ENCODE results near the gene CMC1.

Gene CMC1

GRCh38 chr3:28218071-28218916, 23.1 kb upstream of the CMC1 start:
- Histone ChIP-seq H3K9me3 (ENCODE audit: insufficient read depth, low read depth, low read length) (peaks cover 11% of the 10 kb centered on the region; the same call in 1 of the 2 replicates), H3K36me3 (ENCODE audit: insufficient read depth, low read length) (no peaks in the 10 kb centered on the region), H3K27ac (ENCODE audit: low read depth, low read length) (no peak overlapping the region), H3K4me3 (ENCODE audit: low read length) (no peak overlapping the region), H3K4me1 (ENCODE audit: insufficient read depth, low read length) (no peaks in the 10 kb centered on the region), H3K27me3 (ENCODE audit: insufficient read depth, low read length) (no peaks in the 10 kb centered on the region), H3K9ac (ENCODE audit: low read depth, low read length) (no peak overlapping the region)
- WGBS: 100% methylated on average over 1 of the region's 3 CpGs

- H3K36me3 ChIP-seq (ENCODE audit: insufficient read depth, low read length): no peaks in the 10 kb centered on the region
- H3K4me1 ChIP-seq (ENCODE audit: insufficient read depth, low read length): no peaks in the 10 kb centered on the region
- no peaks in the 10 kb centered on the region for H3K27me3 ChIP-seq (ENCODE audit: insufficient read depth, low read length)
- peaks cover 11% of the 10 kb centered on the region; the same call in 1 of the 2 replicates for H3K9me3 ChIP-seq (ENCODE audit: insufficient read depth, low read depth, low read length)
- no peak overlapping the region for H3K9ac ChIP-seq (ENCODE audit: low read depth, low read length)
- H3K4me3 ChIP-seq (ENCODE audit: low read length): no peak overlapping the region
- H3K27ac ChIP-seq (ENCODE audit: low read depth, low read length): no peak overlapping the region
These were observed 22.6 kb upstream of the CMC1 start for GRCh38 chr3:28218917-28219198.

- H3K9me3 ChIP-seq (ENCODE audit: insufficient read depth, low read depth, low read length): no peaks in the 10 kb centered on the region
- H3K4me3 ChIP-seq (ENCODE audit: low read length): no peak overlapping the region
- no peak overlapping the region for H3K27ac ChIP-seq (ENCODE audit: low read depth, low read length)
- 100% methylated on average over 4 of the region's 4 CpGs for WGBS
- no peaks in the 10 kb centered on the region for H3K4me1 ChIP-seq (ENCODE audit: insufficient read depth, low read length)
- H3K36me3 ChIP-seq (ENCODE audit: insufficient read depth, low read length): no peaks in the 10 kb centered on the region
- H3K9ac ChIP-seq (ENCODE audit: low read depth, low read length): no peak overlapping the region
- H3K27me3 ChIP-seq (ENCODE audit: insufficient read depth, low read length): no peaks in the 10 kb centered on the region
These were observed 17.0 kb upstream of the CMC1 start for GRCh38 chr3:28224430-28224829.

- Histone ChIP-seq H3K9ac (ENCODE audit: low read depth, low read length) (no peak overlapping the region), H3K27me3 (ENCODE audit: insufficient read depth, low read length) (no peaks in the 10 kb centered on the region), H3K9me3 (ENCODE audit: insufficient read depth, low read depth, low read length) (no peaks in the 10 kb centered on the region), H3K4me1 (ENCODE audit: insufficient read depth, low read length) (no peaks in the 10 kb centered on the region), H3K4me3 (ENCODE audit: low read length) (no peak overlapping the region), H3K27ac (ENCODE audit: low read depth, low read length) (no peak overlapping the region), H3K36me3 (ENCODE audit: insufficient read depth, low read length) (no peaks in the 10 kb centered on the region)
- WGBS: 94% methylated on average over 3 of the region's 3 CpGs
These were observed 15.4 kb upstream of the CMC1 start for GRCh38 chr3:28226020-28226419.

GRCh38 chr3:28228623-28229022, 12.8 kb upstream of the CMC1 start:
- no peak overlapping the region for H3K9ac ChIP-seq (ENCODE audit: low read depth, low read length)
- H3K4me3 ChIP-seq (ENCODE audit: low read length): no peak overlapping the region
- 92% methylated on average over 5 of the region's 5 CpGs for WGBS
- H3K27me3 ChIP-seq (ENCODE audit: insufficient read depth, low read length): no peaks in the 10 kb centered on the region
- no peaks in the 10 kb centered on the region for H3K4me1 ChIP-seq (ENCODE audit: insufficient read depth, low read length)
- H3K9me3 ChIP-seq (ENCODE audit: insufficient read depth, low read depth, low read length): no peaks in the 10 kb centered on the region
- H3K27ac ChIP-seq (ENCODE audit: low read depth, low read length): no peak overlapping the region
- H3K36me3 ChIP-seq (ENCODE audit: insufficient read depth, low read length): no peaks in the 10 kb centered on the region

- Histone ChIP-seq H3K9ac (ENCODE audit: low read depth, low read length) (no peak overlapping the region), H3K27ac (ENCODE audit: low read depth, low read length) (no peak overlapping the region), H3K27me3 (ENCODE audit: insufficient read depth, low read length) (no peaks in the 10 kb centered on the region), H3K4me3 (ENCODE audit: low read length) (no peak overlapping the region), H3K4me1 (ENCODE audit: insufficient read depth, low read length) (no peaks in the 10 kb centered on the region), H3K36me3 (ENCODE audit: insufficient read depth, low read length) (no peaks in the 10 kb centered on the region), H3K9me3 (ENCODE audit: insufficient read depth, low read depth, low read length) (no peaks in the 10 kb centered on the region)
These were observed 8.8 kb upstream of the CMC1 start for GRCh38 chr3:28232659-28233058.

- Histone ChIP-seq H3K9me3 (ENCODE audit: insufficient read depth, low read depth, low read length) (no peaks in the 10 kb centered on the region), H3K27me3 (ENCODE audit: insufficient read depth, low read length) (no peaks in the 10 kb centered on the region), H3K36me3 (ENCODE audit: insufficient read depth, low read length) (no peaks in the 10 kb centered on the region), H3K4me3 (ENCODE audit: low read length) (no peak overlapping the region), H3K27ac (ENCODE audit: low read depth, low read length) (no peak overlapping the region), H3K4me1 (ENCODE audit: insufficient read depth, low read length) (peaks cover 10% of the 10 kb centered on the region; the same call in 1 of the 2 replicates), H3K9ac (ENCODE audit: low read depth, low read length) (no peak overlapping the region)
These were observed 7.0 kb upstream of the CMC1 start for GRCh38 chr3:28234454-28234853.

GRCh38 chr3:28239108-28239507, 2.3 kb upstream of the CMC1 start:
- no peak overlapping the region for H3K4me3 ChIP-seq (ENCODE audit: low read length)
- H3K9me3 ChIP-seq (ENCODE audit: insufficient read depth, low read depth, low read length): no peaks in the 10 kb centered on the region
- WGBS: 41% methylated on average over 3 of the region's 3 CpGs
- H3K4me1 ChIP-seq (ENCODE audit: insufficient read depth, low read length): peaks cover 25% of the 10 kb centered on the region
- no peaks in the 10 kb centered on the region for H3K36me3 ChIP-seq (ENCODE audit: insufficient read depth, low read length)
- no peaks in the 10 kb centered on the region for H3K27me3 ChIP-seq (ENCODE audit: insufficient read depth, low read length)
- no peak overlapping the region for H3K27ac ChIP-seq (ENCODE audit: low read depth, low read length)
- no peak overlapping the region for H3K9ac ChIP-seq (ENCODE audit: low read depth, low read length)

- 22% methylated on average over 7 of the region's 7 CpGs for WGBS
- Histone ChIP-seq H3K36me3 (ENCODE audit: insufficient read depth, low read length) (no peaks in the 10 kb centered on the region), H3K27ac (ENCODE audit: low read depth, low read length) (peak overlapping the region; percentile 52; the same call in 1 of the 2 replicates), H3K4me1 (ENCODE audit: insufficient read depth, low read length) (peaks cover 30% of the 10 kb centered on the region), H3K9me3 (ENCODE audit: insufficient read depth, low read depth, low read length) (no peaks in the 10 kb centered on the region), H3K27me3 (ENCODE audit: insufficient read depth, low read length) (no peaks in the 10 kb centered on the region), H3K4me3 (ENCODE audit: low read length) (peak overlapping the region; percentile 73), H3K9ac (ENCODE audit: low read depth, low read length) (no peak overlapping the region)
These were observed 978 bp upstream of the CMC1 start for GRCh38 chr3:28240441-28240840.

- Histone ChIP-seq H3K9ac (ENCODE audit: low read depth, low read length) (peak overlapping the region; percentile 85; the same call in 1 of the 2 replicates), H3K4me1 (ENCODE audit: insufficient read depth, low read length) (peaks cover 35% of the 10 kb centered on the region), H3K36me3 (ENCODE audit: insufficient read depth, low read length) (no peaks in the 10 kb centered on the region), H3K27me3 (ENCODE audit: insufficient read depth, low read length) (no peaks in the 10 kb centered on the region), H3K4me3 (ENCODE audit: low read length) (peak overlapping the region; percentile 73), H3K9me3 (ENCODE audit: insufficient read depth, low read depth, low read length) (no peaks in the 10 kb centered on the region), H3K27ac (ENCODE audit: low read depth, low read length) (no peak overlapping the region)
- 98% methylated on average over 3 of the region's 3 CpGs for WGBS
These were observed 1.1 kb downstream of the CMC1 start for GRCh38 chr3:28242519-28242918.

GRCh38 chr3:28243424-28244106, 2.1 kb downstream of the CMC1 start:
- Histone ChIP-seq H3K4me1 (ENCODE audit: insufficient read depth, low read length) (peaks cover 40% of the 10 kb centered on the region), H3K36me3 (ENCODE audit: insufficient read depth, low read length) (no peaks in the 10 kb centered on the region)
- WGBS: 51% methylated on average over 1 of the region's 3 CpGs

More at GRCh38 chr3:28243424-28244106, 2.1 kb downstream of the CMC1 start:
- Histone ChIP-seq H3K27me3 (ENCODE audit: insufficient read depth, low read length) (no peaks in the 10 kb centered on the region), H3K27ac (ENCODE audit: low read depth, low read length) (no peak overlapping the region), H3K9ac (ENCODE audit: low read depth, low read length) (no peak overlapping the region), H3K9me3 (ENCODE audit: insufficient read depth, low read depth, low read length) (no peaks in the 10 kb centered on the region), H3K4me3 (ENCODE audit: low read length) (no peak overlapping the region)
